ENCODE results near the gene TRIM46.

GRCh38 chr1:155168456-155169210 lies 5.0 kb upstream of the TRIM46 start:
- TF ChIP-seq CTCF (conservative IDR thresholded peaks at IDR 0.05) (no peak), EZH2 (IDR thresholded peaks at IDR 0.05; ENCODE audit: low read depth) (no peak)
